ENCODE data around the gene C20orf204.
A peak's percentile ranks its signal among the peaks of the same experiment; 100 is the strongest.

C20orf204 gene

DNA sequence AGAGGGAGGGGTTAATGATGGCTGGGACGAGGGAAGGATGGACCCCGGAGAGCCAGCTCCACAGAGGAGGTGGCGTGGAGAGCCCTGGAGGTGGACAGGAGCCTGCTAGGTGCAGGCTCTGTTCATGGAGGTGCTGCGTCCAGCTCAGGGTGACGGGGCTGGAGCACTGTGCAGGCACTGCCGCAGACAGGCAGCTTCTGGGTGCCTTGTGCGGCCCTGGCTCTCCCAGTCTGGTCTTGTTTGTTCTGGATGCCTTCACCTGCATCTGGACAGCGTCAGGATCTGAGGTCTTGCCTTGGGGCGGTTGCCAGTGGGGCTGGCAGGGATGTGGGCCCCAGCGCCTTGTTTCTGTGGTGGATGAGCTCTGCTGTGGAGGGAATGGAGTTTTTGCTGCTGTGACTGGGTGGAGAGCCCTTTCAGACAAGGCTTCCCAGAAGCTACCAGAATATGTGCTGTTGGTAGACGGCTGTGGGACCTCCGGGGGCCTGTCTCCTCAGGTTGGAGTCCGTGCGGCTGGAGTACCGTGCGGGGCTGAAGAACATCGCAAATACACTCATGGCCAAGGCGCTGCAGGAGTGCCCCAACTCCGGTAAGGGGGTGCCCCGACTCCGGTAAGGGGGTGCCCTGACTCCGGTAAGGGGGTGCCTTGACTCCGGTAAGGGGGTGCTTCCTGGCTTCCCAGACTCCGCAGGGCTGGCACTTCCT lies 7.8 kb upstream of the C20orf204 start:
- DNase-seq (ENCODE audit: low read depth): no peak

DNA sequence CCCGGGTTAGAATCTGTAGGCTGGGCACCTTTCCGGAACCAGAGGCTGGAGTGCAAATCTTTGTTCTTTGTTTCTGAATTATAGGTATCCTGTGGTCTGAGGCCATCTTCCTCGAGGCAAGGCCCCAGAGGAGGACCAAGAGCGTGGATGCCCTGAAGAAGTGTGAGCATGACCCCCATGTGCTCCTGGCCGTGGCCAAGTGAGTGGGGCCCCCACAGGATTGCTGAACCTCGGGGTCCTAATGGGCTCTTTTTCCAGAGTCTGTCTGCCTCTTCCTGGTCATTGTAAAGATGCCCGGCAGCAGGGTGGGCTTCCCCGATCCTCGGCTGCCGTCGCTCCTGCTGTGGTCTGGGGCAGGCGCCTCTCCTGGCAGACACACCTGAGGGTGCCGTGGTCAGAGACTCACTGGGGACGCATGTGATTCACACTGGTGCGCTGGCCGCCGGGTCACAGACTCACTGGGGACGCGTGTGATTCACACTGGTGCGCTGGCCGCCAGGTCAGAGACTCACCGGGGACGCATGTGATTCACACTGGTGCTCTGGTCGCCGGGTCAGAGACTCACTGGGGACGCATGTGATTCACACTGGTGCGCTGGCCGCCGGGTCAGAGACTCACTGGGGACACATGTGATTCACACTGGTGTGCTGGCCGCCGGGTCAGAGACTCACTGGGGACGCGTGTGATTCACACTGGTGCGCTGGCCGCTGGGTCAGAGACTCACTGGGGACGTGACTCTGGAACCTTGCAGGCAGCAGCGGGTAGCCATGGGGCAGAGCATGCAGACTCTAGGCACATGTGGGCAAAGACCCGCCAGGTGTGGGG lies 6.5 kb upstream of the C20orf204 start:
- DNase-seq (ENCODE audit: low read depth): no peak

DNA sequence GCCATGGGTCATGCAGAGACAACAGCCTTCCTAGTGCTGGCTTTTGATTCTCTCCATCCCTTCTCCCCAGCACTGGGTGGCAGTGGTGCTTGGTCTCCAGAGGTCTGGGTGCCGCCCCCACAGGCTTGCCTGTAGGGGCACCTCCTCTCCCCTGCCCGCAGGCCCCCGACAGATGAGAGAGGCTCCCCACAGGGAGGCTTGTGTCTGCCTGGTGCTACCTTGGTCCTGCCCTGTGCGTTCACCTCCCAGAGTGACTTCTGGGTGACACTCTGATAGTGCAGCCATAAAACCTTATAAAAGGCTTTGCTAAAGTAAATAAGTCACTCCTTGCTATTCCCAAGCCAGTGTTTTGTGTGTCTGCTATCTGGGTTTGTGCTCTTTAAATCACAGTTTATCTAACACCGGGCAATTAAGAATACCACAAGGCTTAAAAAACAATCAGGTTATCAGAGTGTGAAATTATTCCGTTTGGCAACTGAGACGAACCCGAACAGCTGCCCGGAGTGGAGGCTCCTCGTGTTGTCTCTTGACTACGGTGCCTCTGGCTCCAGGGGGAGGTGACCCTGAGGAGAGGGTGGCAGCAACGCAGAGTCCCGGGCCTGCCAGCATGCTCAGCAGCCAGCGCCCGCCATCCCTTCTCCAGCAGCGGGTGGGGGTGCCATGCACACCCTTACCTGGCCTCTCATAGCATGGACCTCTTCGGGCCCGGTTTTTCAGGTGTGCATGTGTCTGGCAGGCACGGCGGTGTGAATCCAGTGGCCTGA lies 5.4 kb upstream of the C20orf204 start:
- DNase-seq (ENCODE audit: low read depth): no peak

DNA sequence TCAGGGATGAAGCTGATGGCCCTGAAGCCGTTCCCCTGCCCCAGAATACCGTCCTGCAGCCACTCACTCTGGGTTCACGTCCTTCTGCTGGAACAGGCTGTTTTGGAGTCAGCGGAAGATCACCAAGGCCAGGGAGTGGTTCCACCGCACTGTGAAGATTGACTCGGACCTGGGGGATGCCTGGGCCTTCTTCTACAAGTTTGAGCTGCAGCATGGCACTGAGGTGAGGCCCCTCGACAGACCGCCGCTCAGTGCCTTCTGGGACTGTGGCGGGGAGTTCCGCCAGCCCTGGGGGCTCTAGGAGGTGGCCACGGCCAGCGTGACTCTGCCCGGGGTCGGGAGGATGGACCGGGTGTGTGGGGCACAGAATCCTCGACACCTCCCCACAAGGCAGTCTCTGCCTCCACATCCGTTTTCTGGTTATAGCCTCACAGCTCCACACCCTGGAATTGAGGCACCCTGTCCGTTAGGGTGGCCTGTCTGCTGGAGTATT lies 4.1 kb upstream of the C20orf204 start:
- no peak for DNase-seq (ENCODE audit: low read depth)

DNA sequence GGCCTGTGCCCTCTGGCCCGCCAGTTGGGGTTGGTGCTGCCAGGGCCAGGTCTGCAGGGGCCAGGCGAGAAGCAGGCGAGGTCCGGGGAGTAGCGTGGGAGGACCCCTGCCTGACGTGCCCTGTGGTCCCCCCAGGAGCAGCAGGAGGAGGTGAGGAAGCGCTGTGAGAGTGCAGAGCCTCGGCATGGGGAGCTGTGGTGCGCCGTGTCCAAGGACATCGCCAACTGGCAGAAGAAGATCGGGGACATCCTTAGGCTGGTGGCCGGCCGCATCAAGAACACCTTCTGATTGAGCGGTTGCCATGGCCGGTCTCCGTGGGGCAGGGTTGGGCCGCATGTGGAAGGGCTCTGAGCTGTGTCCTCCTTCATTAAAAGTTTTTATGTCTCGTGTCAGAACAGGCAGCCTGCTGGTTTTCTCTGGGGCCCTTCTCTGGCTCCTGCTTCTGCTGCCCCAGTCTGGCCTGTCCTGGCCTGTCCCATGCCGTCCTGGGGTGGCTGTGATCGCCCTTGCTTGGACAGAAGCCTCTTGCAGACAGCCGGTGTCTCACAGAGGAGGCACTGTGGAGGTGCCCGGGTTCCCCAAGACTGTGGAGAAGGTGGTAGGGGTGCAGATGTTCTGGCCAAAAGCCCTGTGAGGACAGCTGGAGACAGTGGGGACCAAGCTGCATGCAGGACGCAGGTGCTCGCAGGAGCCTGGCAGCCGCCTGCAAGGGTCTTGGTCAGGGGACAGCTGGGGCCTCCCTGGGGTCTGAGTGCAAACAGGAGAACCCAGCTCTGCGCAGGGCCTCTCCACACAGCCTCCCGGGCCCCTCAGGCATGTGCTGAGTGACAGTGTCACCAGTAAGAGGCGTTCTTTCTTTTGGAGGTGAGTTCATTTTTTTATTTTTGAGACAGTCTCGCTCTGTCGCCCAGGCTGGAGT lies 3.0 kb upstream of the C20orf204 start:
- DNase-seq (ENCODE audit: low read depth): no peak

DNA sequence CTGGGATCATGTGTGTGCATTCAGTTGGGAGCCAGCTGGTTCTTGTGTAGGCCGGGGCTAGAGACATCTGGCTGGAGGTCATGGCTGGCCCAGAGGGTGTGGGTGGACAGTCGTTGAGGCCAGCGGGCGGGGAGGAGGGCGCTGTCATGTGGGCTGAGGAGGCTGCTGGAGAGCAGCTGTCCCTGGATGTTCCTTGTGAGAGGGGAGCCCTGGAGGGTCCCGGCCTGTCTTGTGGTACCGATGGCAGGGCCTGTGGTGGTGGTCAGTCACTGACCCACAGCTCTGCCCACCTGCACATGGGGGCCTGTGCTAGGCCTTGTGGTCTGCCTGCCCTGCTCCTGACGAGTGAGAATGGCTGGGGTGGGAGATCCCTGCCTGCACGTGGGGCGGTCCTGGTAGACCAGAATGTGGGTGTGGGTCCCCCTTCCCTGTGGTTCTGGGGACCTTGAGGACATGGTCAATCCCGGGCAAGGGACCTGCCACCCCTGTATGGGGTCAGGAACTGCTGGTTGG lies 1.9 kb upstream of the C20orf204 start:
- no peak for DNase-seq (ENCODE audit: low read depth)

DNA sequence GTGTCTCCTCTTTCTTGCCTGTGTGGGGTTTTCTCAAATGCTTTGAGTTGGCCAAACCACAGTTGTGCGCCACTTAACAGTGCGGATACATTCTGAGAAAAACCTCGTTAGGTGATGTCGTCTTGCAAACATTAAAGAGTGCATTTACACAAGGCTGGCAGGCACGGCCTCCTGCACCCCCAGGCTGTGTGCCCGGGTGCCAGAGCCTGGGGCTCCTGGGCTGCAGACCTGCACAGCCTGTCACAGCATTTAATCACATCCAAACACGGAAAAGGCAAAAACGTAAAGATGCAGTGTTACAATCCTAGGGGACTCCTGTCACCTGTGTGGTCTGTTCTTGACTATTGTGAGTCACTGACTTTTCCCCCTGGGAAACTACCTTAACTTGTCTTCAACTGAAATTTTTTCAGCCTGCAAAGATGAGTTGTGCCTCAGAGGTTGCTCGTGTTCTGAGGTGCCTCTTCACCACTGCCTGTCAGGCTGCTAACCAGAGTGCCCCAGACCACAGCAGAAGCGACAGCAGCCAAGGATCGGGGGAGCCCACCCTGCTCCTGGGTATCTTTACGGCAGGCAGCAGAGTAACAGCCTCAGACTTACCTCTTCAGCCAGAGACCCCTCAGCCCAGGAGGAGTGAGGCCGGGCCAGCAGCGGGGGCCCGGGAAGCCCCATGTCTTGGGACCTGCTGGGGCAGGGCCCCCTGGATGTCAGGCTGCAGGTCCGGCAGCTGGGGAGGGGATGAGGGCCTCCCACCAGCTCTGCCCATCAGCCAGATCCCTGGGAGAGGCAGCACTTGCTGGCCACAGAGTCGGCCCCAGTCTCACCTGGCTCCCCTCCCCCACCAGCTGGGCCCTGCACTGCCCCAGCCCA lies 683 bp upstream of the C20orf204 start:
- no peak for DNase-seq (ENCODE audit: low read depth)

DNA sequence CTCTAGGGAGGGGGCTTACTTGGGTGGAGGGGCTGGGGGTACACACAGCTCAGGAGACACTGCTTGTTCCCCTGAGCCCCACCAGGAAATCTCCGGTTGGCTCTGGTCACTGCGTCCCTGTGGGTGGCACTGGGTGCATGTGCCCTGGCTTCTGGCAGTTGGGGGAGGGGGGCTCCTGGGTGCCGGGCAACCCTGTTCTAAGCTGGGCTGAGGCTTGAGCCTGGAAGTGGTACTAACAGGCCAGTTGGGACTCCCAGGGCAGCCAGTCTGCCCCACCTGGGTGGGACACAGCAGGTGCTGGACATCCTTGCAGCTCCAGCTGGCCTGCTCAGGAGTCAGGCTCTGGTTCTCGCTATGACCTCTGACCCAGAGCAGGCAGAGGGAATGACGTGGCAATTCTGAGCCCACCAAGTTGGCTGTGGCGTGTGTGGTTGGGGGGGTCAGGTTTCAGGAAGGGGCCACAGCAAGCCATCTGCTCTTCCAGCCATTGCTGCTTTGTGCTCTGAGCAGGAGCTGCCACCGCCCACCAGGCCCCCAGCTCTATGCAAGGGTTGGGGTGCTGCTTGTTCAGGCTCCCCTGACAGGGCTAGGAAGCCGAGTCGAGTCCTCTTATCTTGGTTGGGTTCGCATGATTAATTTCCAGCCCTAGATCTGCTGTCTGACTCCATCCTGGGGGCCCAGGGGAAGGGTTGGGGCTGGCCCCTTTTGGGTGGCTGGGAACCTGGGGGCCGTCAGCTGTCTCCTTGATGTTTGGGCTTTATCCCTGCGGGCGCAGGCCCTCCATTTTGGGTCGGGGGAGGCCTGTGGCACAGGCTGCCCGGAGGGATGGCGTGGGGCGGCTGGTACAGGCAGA lies 590 bp downstream of the C20orf204 start:
- no peak for DNase-seq (ENCODE audit: low read depth)

DNA sequence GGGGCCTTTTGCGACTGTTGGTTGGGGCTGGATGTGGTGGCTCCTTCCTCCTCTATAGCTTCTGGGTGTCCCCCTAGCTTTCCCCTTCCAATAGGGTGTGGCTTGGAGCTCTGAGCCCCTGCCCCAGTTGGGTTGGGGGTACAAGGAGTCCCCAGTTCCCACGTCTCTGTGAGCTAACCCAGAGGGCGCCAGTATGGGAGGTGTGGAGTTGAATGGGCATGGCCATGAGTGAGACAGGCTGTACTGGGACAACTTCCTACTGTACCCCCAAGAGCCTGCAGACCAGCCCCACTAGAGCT lies 1.2 kb downstream of the C20orf204 start:
- no peak for DNase-seq (ENCODE audit: low read depth)

DNA sequence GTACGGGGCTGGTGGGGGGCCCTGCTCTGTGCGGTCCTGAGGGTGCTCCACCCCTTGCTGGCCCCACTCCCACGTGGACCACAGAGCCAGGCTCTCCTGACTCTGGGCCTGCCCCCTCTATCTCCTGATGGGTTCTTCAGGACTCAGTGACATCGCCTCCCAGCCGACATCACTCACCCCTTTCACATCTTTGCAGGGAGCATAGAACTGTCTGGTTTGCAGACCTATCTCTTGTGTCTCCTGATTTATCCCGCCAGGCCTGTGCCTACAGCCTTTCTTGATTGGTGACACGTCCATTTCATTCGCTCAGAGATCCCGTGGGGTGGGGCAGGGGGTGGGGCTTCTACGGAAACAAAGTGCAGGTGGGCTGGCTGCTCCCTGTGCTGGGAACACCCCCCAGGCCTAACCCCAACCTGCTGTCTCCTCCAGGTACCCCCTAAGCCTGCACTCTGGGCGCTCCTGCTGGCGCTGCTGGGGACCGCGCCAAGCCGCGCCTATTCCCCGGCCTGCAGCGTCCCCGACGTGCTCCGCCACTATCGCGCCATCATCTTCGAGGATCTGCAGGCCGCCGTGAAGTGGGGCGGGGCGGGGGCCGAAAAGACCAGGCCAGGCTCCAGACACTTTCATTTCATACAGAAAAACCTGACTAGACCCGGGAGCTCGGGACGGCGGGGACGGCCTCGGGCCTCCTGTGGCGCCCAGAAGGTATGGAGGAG lies 1.7 kb downstream of the C20orf204 start:
- DNase-seq (ENCODE audit: low read depth): no peak

DNA sequence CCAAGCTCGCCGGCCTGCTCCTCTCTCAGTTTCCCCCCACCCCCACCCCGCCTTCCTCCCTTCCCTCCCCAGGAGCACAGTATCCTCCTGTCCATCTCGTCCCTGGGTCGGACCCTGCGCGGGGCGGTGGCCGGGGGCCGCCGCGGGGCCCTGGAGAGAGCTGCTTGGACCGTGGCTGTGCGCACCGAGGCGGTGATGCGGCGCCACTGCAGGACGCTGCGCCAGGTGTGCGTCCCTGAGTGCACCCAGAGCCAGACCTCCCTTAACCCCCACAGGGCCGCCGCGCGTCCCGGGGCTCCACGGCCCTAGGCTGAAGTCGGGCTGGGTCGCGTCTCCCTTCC lies 2.2 kb downstream of the C20orf204 start:
- DNase-seq (ENCODE audit: low read depth): no peak

DNA sequence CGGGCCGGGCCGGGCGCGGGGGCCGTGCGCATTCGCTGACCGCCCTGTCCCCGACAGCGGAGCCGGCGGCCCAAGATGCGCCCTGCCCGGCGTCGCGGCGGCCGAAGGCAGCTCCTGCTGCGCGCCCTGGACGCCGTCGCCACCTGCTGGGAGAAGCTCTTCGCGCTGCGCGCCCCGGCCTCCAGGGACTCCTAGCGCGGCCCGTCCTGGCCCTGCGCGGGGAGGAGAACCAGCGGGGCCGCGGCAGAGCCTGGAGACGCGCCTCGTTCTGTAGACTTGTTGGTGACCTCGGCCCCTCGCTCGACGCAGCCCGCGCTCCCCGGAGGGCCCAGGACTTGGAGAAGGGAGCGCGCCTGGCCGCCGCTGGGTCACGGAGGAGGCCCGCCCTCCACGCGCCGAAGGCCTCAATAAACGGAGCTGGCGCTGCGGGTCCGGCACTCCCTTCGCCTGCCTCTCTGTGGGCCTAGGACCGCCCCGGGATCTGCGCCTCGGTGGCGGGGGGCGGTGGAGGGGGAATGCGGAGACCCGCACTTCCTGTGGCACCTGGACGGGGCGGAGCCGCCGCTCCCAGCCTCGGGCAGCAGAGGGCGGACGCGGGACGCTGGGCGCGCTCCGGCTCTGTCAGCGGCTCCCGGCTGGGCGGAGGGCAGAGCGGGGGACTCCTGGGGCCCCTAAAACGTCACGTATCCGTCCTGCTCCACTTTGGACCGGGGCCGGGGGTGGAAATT lies 2.7 kb downstream of the C20orf204 start:
- DNase-seq (ENCODE audit: low read depth): peak; percentile 65

DNA sequence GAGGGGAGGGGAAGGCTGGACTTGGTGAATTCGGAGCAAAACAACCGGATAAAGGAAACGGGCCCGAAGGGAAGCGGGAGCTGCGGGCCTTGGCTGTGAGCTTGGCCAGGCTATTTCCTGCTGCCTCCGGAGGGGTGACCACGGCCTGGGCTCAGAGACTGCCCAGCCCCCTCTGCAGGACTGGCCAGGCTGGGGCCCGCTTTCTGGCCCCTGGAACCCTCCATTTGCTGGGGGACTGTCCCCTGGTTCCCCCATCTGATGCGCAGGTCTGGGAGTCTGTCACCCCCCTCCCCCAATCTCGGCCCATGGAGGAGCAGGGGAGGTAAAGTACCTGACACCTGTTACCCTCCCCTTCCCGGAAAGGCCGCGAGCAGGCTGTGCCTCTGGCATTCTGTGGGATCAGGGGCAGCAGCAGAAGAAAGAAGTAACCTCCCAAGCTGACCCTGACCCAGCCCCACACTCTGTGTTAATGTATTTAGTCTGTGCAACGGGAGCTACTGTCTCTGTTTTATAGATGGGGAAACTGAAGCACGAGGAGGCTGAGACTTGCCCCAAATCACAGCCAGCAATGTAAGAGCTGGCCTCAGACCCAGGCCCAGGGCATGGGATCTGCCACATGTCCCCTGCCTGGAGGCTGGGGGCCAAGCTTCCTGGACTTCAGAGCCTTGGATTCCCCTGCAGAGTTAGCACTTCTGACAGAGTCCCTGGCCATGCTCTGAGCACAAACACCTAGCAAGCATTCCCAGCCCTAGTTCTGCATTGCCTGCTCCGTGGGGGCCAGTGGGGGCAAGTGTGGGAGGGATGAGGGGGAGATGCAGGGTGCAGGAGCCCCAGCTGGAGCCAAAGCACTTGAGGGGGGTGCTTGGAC lies 3.5 kb downstream of the C20orf204 start:
- DNase-seq (ENCODE audit: low read depth): no peak

DNA sequence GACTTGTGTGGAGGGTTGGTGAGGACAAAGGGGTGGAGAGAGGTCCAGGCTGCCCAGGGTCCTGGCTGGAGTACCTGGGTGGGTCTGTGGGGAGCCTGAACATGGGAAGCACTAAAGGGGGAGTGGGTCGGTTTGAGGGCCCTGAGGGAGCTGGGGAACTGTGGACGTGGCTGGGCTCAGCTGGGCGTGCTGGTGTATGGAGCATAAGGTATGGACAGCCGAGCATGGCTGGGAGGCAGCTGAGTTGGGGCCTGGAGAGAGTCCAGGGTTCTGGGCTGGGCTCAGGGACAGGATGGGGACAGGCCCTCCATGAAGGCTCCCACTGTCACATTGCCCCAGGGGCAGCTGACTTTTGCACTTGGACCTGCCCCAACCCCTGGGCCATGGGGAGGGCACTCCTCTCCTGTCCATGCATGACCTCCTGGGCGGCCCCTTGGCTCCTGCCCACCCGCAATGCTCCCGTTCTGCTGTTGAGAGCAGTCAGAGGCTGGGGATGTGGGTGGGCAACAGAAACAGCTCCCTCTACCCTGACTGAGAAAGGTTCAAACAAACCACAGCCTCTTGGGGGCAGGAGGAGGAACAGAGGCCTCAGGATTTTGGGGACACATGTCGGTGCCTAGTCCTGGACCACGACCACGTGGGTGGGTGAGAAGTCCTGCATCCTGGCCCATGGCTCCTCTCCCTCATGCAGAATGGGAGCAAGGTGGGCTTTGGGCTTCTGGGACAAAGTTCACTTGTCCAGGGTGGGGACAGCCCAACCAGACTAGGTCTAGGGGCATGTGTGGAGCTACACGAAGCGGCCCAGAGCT lies 4.5 kb downstream of the C20orf204 start:
- no peak for DNase-seq (ENCODE audit: low read depth)

DNA sequence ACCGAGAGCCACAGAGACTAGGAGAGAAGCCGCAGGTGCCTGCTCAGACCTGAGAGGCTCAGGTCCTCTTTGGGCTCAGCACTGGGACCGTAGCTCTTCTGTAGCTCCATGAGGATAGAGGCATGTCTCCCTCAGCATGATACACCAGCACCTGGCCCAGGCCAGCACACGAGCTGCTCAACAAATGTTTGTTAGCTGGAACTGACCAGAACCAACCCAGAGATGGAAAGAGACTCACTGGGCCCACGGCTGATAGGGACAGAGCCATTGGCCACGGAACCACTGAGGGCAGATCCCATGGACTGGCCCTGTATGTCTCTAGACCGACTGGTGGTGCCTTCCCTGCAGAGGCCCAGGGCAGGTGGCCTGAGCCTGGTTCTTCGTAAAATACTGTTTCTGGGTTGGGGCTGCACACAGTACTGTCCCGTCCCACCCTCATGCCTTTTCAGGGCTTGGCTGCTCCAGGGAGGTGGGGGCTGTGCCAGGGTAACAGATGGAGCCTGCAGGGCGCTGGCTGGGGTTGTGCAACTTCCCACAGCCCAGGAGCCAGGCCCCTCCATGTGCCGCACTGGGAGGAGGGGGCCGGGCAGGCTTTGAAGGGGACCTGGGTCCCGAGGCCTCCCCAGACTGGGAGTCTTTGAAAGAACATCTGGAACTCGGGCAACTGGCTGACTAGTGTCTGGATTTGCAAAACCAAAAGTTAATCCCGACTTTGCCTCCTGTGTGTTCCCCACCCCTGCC lies 5.2 kb downstream of the C20orf204 start:
- DNase-seq (ENCODE audit: low read depth): no peak

DNA sequence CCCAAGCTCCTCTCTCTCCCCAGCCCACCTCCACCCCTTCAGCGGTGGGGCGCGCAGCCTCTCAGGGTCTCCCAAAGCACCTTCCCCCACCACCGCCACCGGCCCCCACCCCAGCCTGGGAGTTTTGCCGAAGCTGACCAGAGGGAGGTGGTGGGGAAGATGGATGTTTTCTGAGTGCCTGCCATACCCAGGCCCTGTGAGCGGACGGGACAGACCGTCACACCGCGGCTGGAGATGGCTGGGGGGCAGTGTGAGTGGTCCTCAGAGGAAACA lies 5.7 kb downstream of the C20orf204 start:
- no peak for DNase-seq (ENCODE audit: low read depth)
